A549 (cell line): ENCODE measurements around the gene LASP1NB.

Experiments used
- ATAC-seq, 2 experiments: fragments of 200-7000 bp in 1 of 2; fragments of >200 bp in 1 of 2; cut with Nextera tagmentation in 1 of 2; cut with Tn5 transposase in 1 of 2; 3 replicates each; pipeline versions ENCODE4 v1.8.0 to v1.9.1; 2018 to 2020; ENCODE audit warnings: mild to moderate bottlenecking in 1 of 2, moderate library complexity in 1 of 2
- CTCF ChIA-PET: fragments of 300-600 bp; sonication (Branson Sonifier 250); formaldehyde crosslinking; extraction: SDS; loops from one replicate; lab custom pipeline; 2021; ENCODE audit warnings: antibody characterized with exemption, inconsistent platforms; lab: Yijun Ruan, JAX
- POLR2A ChIA-PET: fragments of 350-600 bp; formaldehyde crosslinking; extraction: SDS; loops from one replicate; lab custom pipeline; 2021; ENCODE audit warnings: antibody characterized with exemption, inconsistent platforms; lab: Yijun Ruan, JAX
- DNase-seq, 2 experiments: peaks; one replicate each; pipeline versions ENCODE4 v3.0.0 to v3.0.0-alpha.2; 2011 to 2016; ENCODE audit warnings: low read depth in 1 of 2, low spot score in 1 of 2
- FAIRE-seq: peaks from 2 replicates; lab custom pipeline; 2011; peaks lifted over from hg19 to GRCh38; lab: Jason Lieb, UNC
- H3K27ac ChIP-seq, 2 experiments: fragments of >200 bp; sonication (Bioruptor Twin); formaldehyde crosslinking; 3 replicates each; pipeline ENCODE4 v1.5.1; 2016 to 2017
- H3K4me1 ChIP-seq: fragments of >200 bp; sonication (Bioruptor Twin); formaldehyde crosslinking; 3 replicates; pipeline ENCODE4 v1.6.1; 2016
- H3K4me2 ChIP-seq: fragments of >200 bp; sonication (Bioruptor Twin); formaldehyde crosslinking; 3 replicates; pipeline ENCODE4 v1.6.1; 2016
- H3K4me3 ChIP-seq: fragments of >200 bp; sonication (Bioruptor Twin); formaldehyde crosslinking; 3 replicates; pipeline ENCODE4 v1.5.1; 2016
- H3K9me3 ChIP-seq: fragments of >200 bp; sonication (Bioruptor Twin); formaldehyde crosslinking; 3 replicates; pipeline ENCODE4 v1.6.1; 2016
- CEBPB ChIP-seq, 2 experiments: fragments of >200 bp in 1 of 2; sonication (Bioruptor Twin) in 1 of 2; formaldehyde crosslinking in 1 of 2; IDR thresholded peaks; 2 replicates each; pipeline ENCODE4 v1.6.1; 2012 to 2016
- CHD4 ChIP-seq: fragments of 200-600 bp; sonication (generic); IDR thresholded peaks from 2 replicates; pipeline ENCODE4 v1.6.1; 2016; ENCODE audit warnings: antibody characterized with exemption, mild to moderate bottlenecking, borderline replicate concordance
- ESRRA ChIP-seq: fragments of 150-350 bp; IDR thresholded peaks from 2 replicates; pipeline ENCODE4 v1.6.1; 2014; ENCODE audit warnings: mild to moderate bottlenecking, low read length, borderline replicate concordance
- FOSL2 ChIP-seq, 2 experiments: fragments of 450-650 bp in 1 of 2; fragments of >200 bp in 1 of 2; sonication (Bioruptor Twin) in 1 of 2; formaldehyde crosslinking; IDR thresholded peaks; 2 replicates each; pipeline versions ENCODE4 v1.5.0 to v1.6.1; 2016 to 2020; ENCODE audit warnings: mild to moderate bottlenecking in 1 of 2, moderate library complexity in 1 of 2
- FOXS1 ChIP-seq: fragments of 250-450 bp; sonication (Bioruptor Pico); IDR thresholded peaks from 2 replicates; pipeline ENCODE4 v1.5.0; 2020; ENCODE audit warnings: mild to moderate bottlenecking, moderate library complexity
- HDAC2 ChIP-seq: fragments of 200-600 bp; sonication (generic); IDR thresholded peaks from 2 replicates; pipeline ENCODE4 v1.6.1; 2016
- HEYL ChIP-seq: fragments of 250-450 bp; sonication (Bioruptor Pico); IDR thresholded peaks from 2 replicates; pipeline ENCODE4 v1.8.0; 2021; ENCODE audit warnings: mild to moderate bottlenecking, moderate library complexity
- HOXB5 ChIP-seq: fragments of 250-450 bp; sonication (Bioruptor Pico); IDR thresholded peaks from 2 replicates; pipeline ENCODE4 v1.5.0; 2020; ENCODE audit warnings: mild to moderate bottlenecking, moderate library complexity
- JUN ChIP-seq, 2 experiments: fragments of >200 bp; sonication (Bioruptor Twin); formaldehyde crosslinking; IDR thresholded peaks; 2 replicates in 1 of 2; 3 replicates in 1 of 2; pipeline ENCODE4 v1.6.1; 2016 to 2017
- MAX ChIP-seq: IDR thresholded peaks from 2 replicates; pipeline ENCODE4 v1.6.1; 2012
- MYC ChIP-seq: IDR thresholded peaks from 2 replicates; pipeline ENCODE4 v1.6.1; 2012; ENCODE audit warnings: mild to moderate bottlenecking, inconsistent platforms, low read length, improper control_type of control experiment, borderline replicate concordance
- NPAS2 ChIP-seq: fragments of 250-450 bp; sonication (Bioruptor Pico); IDR thresholded peaks from 2 replicates; pipeline ENCODE4 v1.8.0; 2022; ENCODE audit warnings: mild to moderate bottlenecking, moderate library complexity, borderline replicate concordance
- NR3C1 ChIP-seq: fragments of >200 bp; sonication (Bioruptor Twin); formaldehyde crosslinking; IDR thresholded peaks from 3 replicates; pipeline ENCODE4 v1.6.1; 2017
- PBX3 ChIP-seq: IDR thresholded peaks from 2 replicates; pipeline ENCODE4 v1.6.1; 2012
- RAD21 ChIP-seq, 2 experiments: fragments of >200 bp in 1 of 2; sonication (Bioruptor Twin) in 1 of 2; formaldehyde crosslinking in 1 of 2; IDR thresholded peaks in 1 of 2; conservative IDR thresholded peaks in 1 of 2; 2 replicates in 1 of 2; 3 replicates in 1 of 2; pipeline ENCODE4 v1.6.1; 2012 to 2018; ENCODE audit warnings: inconsistent platforms in 1 of 2
- RARB ChIP-seq: fragments of 250-450 bp; sonication (Bioruptor Pico); IDR thresholded peaks from 2 replicates; pipeline ENCODE4 v1.8.0; 2021; ENCODE audit warnings: mild to moderate bottlenecking, moderate library complexity
- RCOR1 ChIP-seq: fragments of 150-350 bp; IDR thresholded peaks from 2 replicates; pipeline ENCODE4 v1.6.1; 2014; ENCODE audit warnings: antibody characterized with exemption, low read length, low read depth
- SMC3 ChIP-seq: fragments of >200 bp; sonication (Bioruptor Twin); formaldehyde crosslinking; IDR thresholded peaks from 3 replicates; pipeline ENCODE4 v1.6.1; 2018; ENCODE audit warnings: inconsistent platforms
- SREBF2 ChIP-seq: fragments of 450-650 bp; IDR thresholded peaks from 2 replicates; pipeline ENCODE4 v1.6.1; 2014; ENCODE audit warnings: mild to moderate bottlenecking, moderate library complexity
- USF2 ChIP-seq: fragments of 450-650 bp; IDR thresholded peaks from 2 replicates; pipeline ENCODE4 v1.6.1; 2014; ENCODE audit warnings: antibody characterized with exemption
- ZFP36 ChIP-seq: fragments of 450-650 bp; IDR thresholded peaks from 2 replicates; pipeline ENCODE4 v1.6.1; 2014; ENCODE audit warnings: borderline replicate concordance; ENCODE audit not compliant: partially characterized antibody
- ZSCAN20 ChIP-seq: fragments of 250-450 bp; sonication (Bioruptor Pico); IDR thresholded peaks from 2 replicates; pipeline ENCODE4 v1.8.0; 2022; ENCODE audit warnings: mild to moderate bottlenecking, moderate library complexity
- WGBS: methylation state at CpG from one replicate; pipeline ENCODE4 v1.1.6; 2017; ENCODE audit errors: missing lambda C conversion rate; 5-methylcytosine and 5-hydroxymethylcytosine counted together

LASP1NB gene

GRCh38 chr17:38959508-38959907, 34.1 kb downstream of the LASP1NB start:
- POLR2A ChIA-PET = no interaction called here
- CTCF ChIA-PET = interaction anchor here (2.5 kb wide), 1 partner anchor 23 kb away, joined by 7 read pairs; no protein-coding TSS in a partner anchor
- no peak overlapping the region for H3K27ac ChIP-seq

GRCh38 chr17:38960402-38960801, 35.0 kb downstream of the LASP1NB start:
- FAIRE-seq (no peak), DNase-seq (no peak), ATAC-seq (no peak)
- no peak overlapping the region for H3K27ac ChIP-seq
- WGBS = 88% methylated on average over 5 of the region's 5 CpGs
- ChIA-PET CTCF (interaction anchor here (0.7 to 2.5 kb wide), 2 partner anchors 23 to 88 kb away, joined by 3 to 7 read pairs; no protein-coding TSS in a partner anchor), POLR2A (no interaction called here)
- peaks cover 9% of the 10 kb centered on the region for H3K4me1 ChIP-seq
- no peak overlapping the region for H3K4me3 ChIP-seq
- H3K4me2 ChIP-seq = no peak overlapping the region
- H3K9me3 ChIP-seq = no peaks in the 10 kb centered on the region
- TF ChIP-seq CEBPB (IDR thresholded peaks at IDR 0.05) = no peak

More at GRCh38 chr17:38959508-38959907, 34.1 kb downstream of the LASP1NB start:
- TF ChIP-seq SREBF2 = no peak
- no peak for TF ChIP-seq HDAC2
- TF ChIP-seq FOXS1 = no peak
- no peak for TF ChIP-seq CHD4
- TF ChIP-seq USF2 = no peak
- no peak for TF ChIP-seq JUN (IDR thresholded peaks at IDR 0.05)
- no peak for TF ChIP-seq RCOR1
- TF ChIP-seq MYC = no peak
- TF ChIP-seq PBX3 = no peak
- no peak for TF ChIP-seq MAX
- DNase-seq = no peak
- Histone ChIP-seq H3K4me1 (peaks cover 9% of the 10 kb centered on the region), H3K4me2 (no peak overlapping the region), H3K9me3 (no peaks in the 10 kb centered on the region), H3K4me3 (no peak overlapping the region)
- FAIRE-seq = no peak
- ATAC-seq = no peak
- WGBS = 89% methylated on average over 3 of the region's 3 CpGs

GRCh38 chr17:38961413-38961812, 36.0 kb downstream of the LASP1NB start:
- Histone ChIP-seq H3K9me3 (no peaks in the 10 kb centered on the region), H3K4me3 (no peak overlapping the region), H3K27ac (no peak overlapping the region), H3K4me1 (peaks cover 9% of the 10 kb centered on the region), H3K4me2 (no peak overlapping the region)
- CTCF ChIA-PET = interaction anchor here (1.0 to 2.5 kb wide), 3 partner anchors 11 to 22 kb away, joined by 3 to 7 read pairs (median 3); no protein-coding TSS in a partner anchor
- ATAC-seq (no peak), DNase-seq (no peak), FAIRE-seq (no peak)
- TF ChIP-seq JUN (IDR thresholded peaks at IDR 0.05) (no peak), SREBF2 (no peak), RARB (CRISPR knock-in tag) (no peak), FOSL2 (IDR thresholded peaks at IDR 0.05) (no peak), FOSL2 (CRISPR knock-in tag; IDR thresholded peaks at IDR 0.05) (no peak), ESRRA (no peak), USF2 (no peak), RAD21 (conservative IDR thresholded peaks at IDR 0.05 in 1 of 2, IDR thresholded peaks at IDR 0.05 in 1 of 2) (no peak), HEYL (CRISPR knock-in tag) (no peak), ZFP36 (no peak), NR3C1 (no peak), ZSCAN20 (CRISPR knock-in tag) (no peak), HOXB5 (CRISPR knock-in tag) (no peak), SMC3 (no peak), PBX3 (no peak), NPAS2 (CRISPR knock-in tag) (no peak), HDAC2 (no peak)
- POLR2A ChIA-PET = no interaction called here
- 83% methylated on average over 4 of the region's 4 CpGs for WGBS
